Stomach (tissue), 4 donors: Measurements from ENCODE around the gene PSMD3.

Source experiments
- CTCF ChIP-seq, 7 experiments: fragments of 450-650 bp in 4 of 7; fragments of 200-600 bp in 3 of 7; sonication (generic) in 3 of 7; IDR thresholded peaks; one replicate each; pipeline ENCODE4 v1.5.1; 2016 to 2019; ENCODE audit warnings: antibody characterized with exemption in 7 of 7, control low read depth in 2 of 7, mild to moderate bottlenecking in 1 of 7
- EP300 ChIP-seq: sonication (generic); formaldehyde crosslinking; IDR thresholded peaks from one replicate; pipeline ENCODE4 v1.6.1; 2017; ENCODE audit warnings: antibody characterized with exemption
- POLR2A ChIP-seq, 4 donors: fragments of 450-650 bp; IDR thresholded peaks; one replicate each; pipeline ENCODE4 v1.6.1; 2016; ENCODE audit warnings: antibody characterized with exemption in 4 of 4, control low read depth in 2 of 4, mild to moderate bottlenecking in 1 of 4, moderate library complexity in 1 of 4

GRCh38 chr17:39949028-39949427 lies 31.6 kb upstream of the PSMD3 start:
- TF ChIP-seq CTCF (IDR thresholded peaks at IDR 0.05) (no peak), POLR2A (IDR thresholded peaks at IDR 0.05) (no peak), EP300 (no peak)
